ENCODE results near the gene CCDC82.

DNA sequence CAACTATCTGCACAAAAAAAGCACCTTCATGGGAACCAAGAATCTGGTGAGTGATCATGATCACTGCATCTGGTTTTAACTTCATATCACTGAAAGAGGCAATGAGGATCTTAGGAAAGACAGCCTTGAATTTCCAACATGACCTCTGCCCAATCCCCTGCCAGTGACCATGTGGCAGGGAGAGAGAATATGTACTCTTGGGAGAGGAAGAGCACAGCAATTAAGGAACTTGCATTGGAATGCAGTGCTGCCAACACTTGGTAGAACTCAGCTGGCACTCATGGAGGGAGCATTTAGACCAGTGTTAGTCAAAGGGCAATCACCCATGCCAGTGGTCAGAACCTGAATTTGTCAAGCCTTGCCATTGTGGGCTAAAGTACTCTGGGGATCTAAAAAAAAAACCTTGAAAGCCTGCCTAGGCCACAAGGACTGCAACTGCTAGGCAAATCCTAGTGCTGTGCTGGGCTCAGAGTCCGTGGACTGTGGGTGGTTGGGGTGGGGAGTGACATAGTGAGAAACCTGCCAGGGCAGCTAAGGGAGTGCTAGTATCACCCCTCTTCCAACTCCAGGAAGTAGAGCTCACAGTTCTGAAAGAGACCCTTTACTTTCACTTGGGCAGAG is 23.2 kb upstream of the CCDC82 start:
- TF ChIP-seq, protein P1, sequence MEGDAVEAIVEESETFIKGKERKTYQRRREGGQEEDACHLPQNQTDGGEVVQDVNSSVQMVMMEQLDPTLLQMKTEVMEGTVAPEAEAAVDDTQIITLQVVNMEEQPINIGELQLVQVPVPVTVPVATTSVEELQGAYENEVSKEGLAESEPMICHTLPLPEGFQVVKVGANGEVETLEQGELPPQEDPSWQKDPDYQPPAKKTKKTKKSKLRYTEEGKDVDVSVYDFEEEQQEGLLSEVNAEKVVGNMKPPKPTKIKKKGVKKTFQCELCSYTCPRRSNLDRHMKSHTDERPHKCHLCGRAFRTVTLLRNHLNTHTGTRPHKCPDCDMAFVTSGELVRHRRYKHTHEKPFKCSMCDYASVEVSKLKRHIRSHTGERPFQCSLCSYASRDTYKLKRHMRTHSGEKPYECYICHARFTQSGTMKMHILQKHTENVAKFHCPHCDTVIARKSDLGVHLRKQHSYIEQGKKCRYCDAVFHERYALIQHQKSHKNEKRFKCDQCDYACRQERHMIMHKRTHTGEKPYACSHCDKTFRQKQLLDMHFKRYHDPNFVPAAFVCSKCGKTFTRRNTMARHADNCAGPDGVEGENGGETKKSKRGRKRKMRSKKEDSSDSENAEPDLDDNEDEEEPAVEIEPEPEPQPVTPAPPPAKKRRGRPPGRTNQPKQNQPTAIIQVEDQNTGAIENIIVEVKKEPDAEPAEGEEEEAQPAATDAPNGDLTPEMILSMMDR (IDR thresholded peaks at IDR 0.05): no peak
- TF ChIP-seq POLR2A (IDR thresholded peaks at IDR 0.05): no peak

All from body of pancreas (tissue), 4 donors.